ENCODE data around the gene RNASE11.
"Not testable (repeated sequence)": the region's sequence is repeated elsewhere in the genome, so short reads cannot be mapped to it uniquely, and the experiment has no call there.

The RNASE11 gene

DNA sequence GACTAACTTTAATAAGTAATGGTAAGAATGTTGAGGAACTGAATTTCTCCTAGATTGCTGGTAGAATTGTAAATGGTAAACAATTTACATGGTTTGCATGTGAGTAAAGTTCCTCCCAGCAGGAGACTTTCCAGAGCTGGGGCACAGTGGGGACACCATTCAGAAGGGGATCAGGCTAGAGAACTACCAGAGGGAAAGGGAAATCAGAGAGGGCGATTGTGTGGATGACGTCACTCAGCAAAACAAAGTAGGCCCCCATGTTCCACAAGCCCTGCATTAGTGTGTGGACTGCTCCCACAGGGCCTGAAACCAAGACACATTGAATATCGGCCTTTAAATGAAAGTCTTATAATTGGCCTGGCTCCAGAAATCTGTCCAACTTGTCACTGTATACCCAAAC is 9.5 kb downstream of the RNASE11 start:
- Mint-ChIP-seq H3K9me3 (no peaks in the 10 kb centered on the region), H3K36me3 (ENCODE audit: low read depth) (no peaks in the 10 kb centered on the region), H3K27me3 (ENCODE audit: low read depth, poor library complexity) (no peaks in the 10 kb centered on the region), H3K27ac (no peak overlapping the region), H3K4me1 (peaks cover 9% of the 10 kb centered on the region), H3K4me3 (no peak overlapping the region)
- TF ChIP-seq CTCF (IDR thresholded peaks at IDR 0.05) = no peak
- DNase-seq = no peak

DNA sequence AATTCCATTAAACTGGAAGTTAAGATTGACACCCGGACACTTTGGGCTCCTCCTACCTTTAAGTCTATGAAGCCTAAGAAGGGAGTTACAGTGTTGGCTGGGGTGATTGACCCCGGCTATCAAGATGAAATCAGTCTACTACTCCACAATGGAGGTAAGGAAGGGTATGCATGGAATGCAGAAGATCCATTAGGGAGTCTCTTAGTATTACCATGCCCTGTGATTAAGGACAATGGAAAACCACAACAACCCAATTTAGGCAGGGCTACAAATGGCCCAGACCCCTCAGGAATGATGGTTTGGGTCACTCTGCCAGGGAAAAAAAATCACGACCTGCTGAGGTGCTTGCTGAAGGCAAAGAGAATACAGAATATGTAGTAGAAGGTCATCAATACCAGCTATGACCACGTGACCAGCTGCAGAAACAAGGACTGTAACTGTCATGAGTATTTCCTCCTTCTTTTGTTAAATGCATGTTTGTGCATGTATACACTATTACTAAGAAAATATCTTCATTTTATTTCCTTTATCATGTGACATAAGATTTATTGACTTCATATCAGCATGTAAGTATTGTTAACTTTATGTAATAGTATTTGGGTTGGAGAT is 15.3 kb downstream of the RNASE11 start:
- not testable (repeated sequence) for H3K36me3 Mint-ChIP-seq (ENCODE audit: low read depth); H3K4me3 Mint-ChIP-seq; H3K4me1 Mint-ChIP-seq; DNase-seq; H3K27ac Mint-ChIP-seq; H3K27me3 Mint-ChIP-seq (ENCODE audit: low read depth, poor library complexity)
- peaks cover 21% of the 10 kb centered on the region for H3K9me3 Mint-ChIP-seq

DNA sequence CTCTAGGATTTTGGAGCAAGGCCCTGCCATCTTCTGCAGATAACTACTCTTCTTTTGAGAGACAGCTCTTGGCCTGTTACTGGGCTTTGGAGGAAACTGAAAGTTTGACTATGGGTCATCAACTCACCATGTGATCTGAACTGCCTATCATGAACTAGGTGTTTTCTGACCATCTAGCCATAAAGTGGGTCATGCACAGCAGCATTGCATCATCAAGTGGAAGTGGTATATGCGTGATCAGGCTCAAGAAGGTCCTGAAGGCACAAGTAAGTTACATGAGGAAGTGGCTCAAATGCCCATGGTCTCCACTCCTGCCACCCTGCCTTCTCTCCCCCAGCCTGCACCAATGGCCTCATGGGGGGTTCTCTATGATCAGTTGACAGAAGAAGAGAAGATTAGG is 17.1 kb downstream of the RNASE11 start:
- not testable (repeated sequence) for DNase-seq; H3K4me3 Mint-ChIP-seq; H3K27ac Mint-ChIP-seq; H3K4me1 Mint-ChIP-seq; H3K36me3 Mint-ChIP-seq (ENCODE audit: low read depth); H3K27me3 Mint-ChIP-seq (ENCODE audit: low read depth, poor library complexity)
- peaks cover 21% of the 10 kb centered on the region for H3K9me3 Mint-ChIP-seq

DNA sequence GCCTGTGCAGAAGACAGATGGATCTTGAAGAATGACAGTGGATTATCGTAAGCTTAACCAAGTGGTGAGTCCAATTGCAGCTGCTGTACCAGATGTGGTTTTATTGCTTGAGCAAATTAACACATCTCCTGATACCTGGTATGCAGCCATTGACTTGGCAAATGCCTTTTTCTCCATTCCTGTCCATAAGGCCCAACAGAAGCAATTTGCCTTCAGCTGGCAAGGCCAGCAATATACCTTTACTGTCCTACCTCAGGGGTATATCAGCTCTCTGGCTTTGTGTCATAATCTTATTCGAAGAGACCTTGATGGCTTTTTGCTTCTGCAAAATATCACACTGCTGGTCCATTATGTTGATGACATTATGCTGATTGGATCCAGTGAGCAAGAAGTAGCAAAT is 17.9 kb downstream of the RNASE11 start:
- H3K9me3 Mint-ChIP-seq = peaks cover 21% of the 10 kb centered on the region
- not testable (repeated sequence) for H3K4me1 Mint-ChIP-seq; H3K27me3 Mint-ChIP-seq (ENCODE audit: low read depth, poor library complexity); H3K4me3 Mint-ChIP-seq; H3K36me3 Mint-ChIP-seq (ENCODE audit: low read depth); H3K27ac Mint-ChIP-seq; DNase-seq

DNA sequence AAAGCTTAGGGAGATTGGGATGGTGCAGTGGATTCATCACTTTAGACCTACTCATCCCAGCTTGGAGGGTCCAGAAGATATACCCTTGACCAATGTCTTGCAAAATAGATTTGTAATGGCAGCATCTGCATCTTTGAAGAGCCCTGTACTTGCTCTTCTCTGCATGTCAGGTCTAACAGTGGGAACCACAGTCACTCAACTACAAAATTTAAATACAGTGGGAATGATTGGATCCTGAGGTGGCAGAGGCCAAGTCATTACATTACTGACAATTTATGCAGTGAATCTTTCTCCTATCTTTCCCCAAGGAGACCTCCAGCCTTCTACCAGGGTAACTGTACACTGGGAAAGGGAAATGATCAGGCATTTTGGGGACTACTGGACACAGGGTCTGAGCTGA is 18.7 kb downstream of the RNASE11 start:
- no peak for TF ChIP-seq CTCF (IDR thresholded peaks at IDR 0.05)
- Mint-ChIP-seq H3K4me3 (no peak overlapping the region), H3K4me1 (no peaks in the 10 kb centered on the region), H3K9me3 (peaks cover 21% of the 10 kb centered on the region), H3K27ac (no peak overlapping the region), H3K27me3 (ENCODE audit: low read depth, poor library complexity) (no peaks in the 10 kb centered on the region), H3K36me3 (ENCODE audit: low read depth) (no peaks in the 10 kb centered on the region)
- no peak for DNase-seq

- no peak for TF ChIP-seq CTCF (IDR thresholded peaks at IDR 0.05)
- Mint-ChIP-seq H3K4me3 (no peak overlapping the region), H3K27me3 (ENCODE audit: low read depth, poor library complexity) (no peaks in the 10 kb centered on the region), H3K36me3 (ENCODE audit: low read depth) (no peaks in the 10 kb centered on the region), H3K4me1 (no peaks in the 10 kb centered on the region), H3K9me3 (peaks cover 21% of the 10 kb centered on the region), H3K27ac (no peak overlapping the region)
- no peak for DNase-seq
These were observed 19.4 kb downstream of the RNASE11 start for GRCh38 chr14:20568393-20568792.

- not testable (repeated sequence) for H3K27ac Mint-ChIP-seq; H3K4me1 Mint-ChIP-seq; H3K4me3 Mint-ChIP-seq; H3K27me3 Mint-ChIP-seq (ENCODE audit: low read depth, poor library complexity); H3K36me3 Mint-ChIP-seq (ENCODE audit: low read depth); DNase-seq
- H3K9me3 Mint-ChIP-seq = peaks cover 21% of the 10 kb centered on the region
These were observed 20.6 kb downstream of the RNASE11 start for GRCh38 chr14:20567199-20567598.

DNA sequence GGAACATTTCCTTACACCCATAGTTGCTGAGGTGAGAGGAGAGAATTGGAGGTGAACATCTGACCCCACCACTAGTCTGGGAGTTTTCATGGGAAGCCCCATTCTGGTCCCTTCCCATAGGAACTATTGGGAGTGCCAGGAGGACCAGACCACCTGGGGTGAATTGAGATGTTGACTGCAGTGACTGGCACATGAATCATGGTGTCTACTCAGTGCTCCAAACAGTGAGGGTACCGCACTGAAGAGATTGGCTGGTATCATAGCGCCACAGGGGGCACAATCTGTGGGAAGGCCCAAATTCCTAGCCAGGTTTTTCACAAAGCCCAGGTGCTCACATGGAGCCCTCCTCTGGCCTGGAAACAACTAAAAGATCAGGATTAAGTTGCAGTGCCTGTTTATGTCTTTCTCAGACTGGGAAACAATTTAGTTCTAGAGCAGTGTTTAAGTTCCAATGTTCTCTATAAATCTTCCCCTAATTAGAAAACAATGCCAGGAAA is 23.3 kb downstream of the RNASE11 start:
- no peaks in the 10 kb centered on the region for H3K36me3 Mint-ChIP-seq (ENCODE audit: low read depth)
- no peak overlapping the region for H3K27ac Mint-ChIP-seq
- peaks cover 4% of the 10 kb centered on the region for H3K4me1 Mint-ChIP-seq
- peaks cover 19% of the 10 kb centered on the region for H3K9me3 Mint-ChIP-seq
- no peak for DNase-seq
- peaks cover 3% of the 10 kb centered on the region for H3K27me3 Mint-ChIP-seq (ENCODE audit: low read depth, poor library complexity)
- no peak for TF ChIP-seq CTCF (IDR thresholded peaks at IDR 0.05)
- H3K4me3 Mint-ChIP-seq = no peak overlapping the region

Data from nephron progenitor cell (in vitro differentiated cells).